Bone marrow (tissue), 2 donors: ENCODE results near the gene AURKAIP1.
"Not testable (repeated sequence)": the region's sequence is repeated elsewhere in the genome, so short reads cannot be mapped to it uniquely, and the experiment has no call there.

Experiments used
- DNase-seq, 2 donors: peaks; one replicate each; lab custom pipeline; 2025; lab: John Stamatoyannopoulos, UW

AURKAIP1 gene

DNA sequence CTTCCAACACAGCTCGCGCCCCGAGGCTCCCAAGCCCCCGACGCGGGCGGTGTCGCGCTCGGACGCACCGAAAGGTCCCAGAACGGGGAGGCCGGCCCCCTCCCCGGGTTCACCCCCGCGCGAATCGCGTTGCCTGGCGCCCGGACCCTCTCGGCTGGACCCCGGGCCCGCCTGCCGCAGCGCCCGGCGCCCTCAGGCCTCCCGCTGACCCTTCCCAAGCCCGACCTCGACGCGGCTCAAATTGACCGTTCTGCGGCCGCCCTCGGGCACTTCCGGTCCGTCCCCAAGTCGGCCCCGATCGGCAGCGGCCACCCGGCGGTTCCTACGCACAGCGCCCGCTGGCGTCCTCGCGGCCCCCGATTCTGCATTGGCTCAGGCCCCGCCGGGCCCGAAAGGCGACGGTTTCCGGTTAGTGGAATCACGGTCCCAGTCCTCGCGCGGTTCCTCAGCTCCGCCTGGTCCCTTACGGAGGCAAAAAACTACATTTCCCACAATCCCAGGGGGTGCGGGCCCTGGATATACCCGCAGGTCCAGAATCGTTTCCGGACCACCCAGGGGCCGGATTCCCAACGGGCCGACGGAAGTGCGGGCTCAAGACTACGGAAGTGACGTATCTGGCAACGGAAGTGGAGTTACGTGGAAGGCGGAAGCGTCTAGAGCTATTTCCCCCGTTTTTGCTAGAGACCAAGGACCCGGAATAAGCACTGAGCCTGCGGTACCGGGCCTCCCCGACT, at the start of gene AURKAIP1:
Gene AURKAIP1, minus strand, starts transcription at position 279 of the 734 bp plus-strand sequence. CDS start 451 bp downstream, outside the sequence.
- DNase-seq, result peak; percentile 90 to 99

DNA sequence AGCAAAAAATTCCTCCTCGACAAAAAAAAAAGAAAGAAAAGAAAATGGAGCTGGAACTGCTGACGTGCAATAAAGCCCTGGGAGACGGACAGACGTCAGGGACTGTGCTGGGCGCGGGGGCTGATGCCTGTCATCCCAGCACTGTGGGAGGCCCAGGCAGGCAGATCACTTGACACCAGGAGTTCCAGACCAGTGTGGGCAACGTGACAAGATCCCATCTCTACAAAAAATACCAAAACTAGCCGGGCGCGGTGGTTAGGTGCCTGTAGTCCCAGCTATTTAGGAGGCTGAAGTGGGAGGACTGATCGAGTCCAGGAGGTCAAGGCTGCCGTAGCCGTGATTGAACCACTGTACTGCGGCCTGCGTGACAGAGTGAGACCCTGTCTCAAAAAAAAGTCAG, 49.7 kb upstream of the AURKAIP1 start:
- no peak for DNase-seq

DNA sequence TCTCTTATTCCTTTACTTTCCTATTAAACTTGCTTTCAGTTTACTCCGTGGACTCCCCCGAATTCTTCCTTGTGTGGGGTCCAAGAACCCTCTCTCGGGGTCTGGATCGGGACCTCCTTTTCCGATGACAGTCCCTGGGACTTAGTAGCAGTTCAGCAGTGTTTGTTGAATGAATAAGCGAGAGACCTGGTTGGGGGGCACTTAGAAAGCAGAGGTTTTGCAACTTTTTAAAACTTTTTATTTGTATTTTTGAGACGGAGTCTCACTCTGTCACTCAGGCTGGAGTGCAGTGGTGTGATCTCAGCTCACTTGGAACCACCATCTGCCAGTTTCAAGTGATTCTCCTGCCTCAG, 48.2 kb upstream of the AURKAIP1 start:
- no peak for DNase-seq

DNA sequence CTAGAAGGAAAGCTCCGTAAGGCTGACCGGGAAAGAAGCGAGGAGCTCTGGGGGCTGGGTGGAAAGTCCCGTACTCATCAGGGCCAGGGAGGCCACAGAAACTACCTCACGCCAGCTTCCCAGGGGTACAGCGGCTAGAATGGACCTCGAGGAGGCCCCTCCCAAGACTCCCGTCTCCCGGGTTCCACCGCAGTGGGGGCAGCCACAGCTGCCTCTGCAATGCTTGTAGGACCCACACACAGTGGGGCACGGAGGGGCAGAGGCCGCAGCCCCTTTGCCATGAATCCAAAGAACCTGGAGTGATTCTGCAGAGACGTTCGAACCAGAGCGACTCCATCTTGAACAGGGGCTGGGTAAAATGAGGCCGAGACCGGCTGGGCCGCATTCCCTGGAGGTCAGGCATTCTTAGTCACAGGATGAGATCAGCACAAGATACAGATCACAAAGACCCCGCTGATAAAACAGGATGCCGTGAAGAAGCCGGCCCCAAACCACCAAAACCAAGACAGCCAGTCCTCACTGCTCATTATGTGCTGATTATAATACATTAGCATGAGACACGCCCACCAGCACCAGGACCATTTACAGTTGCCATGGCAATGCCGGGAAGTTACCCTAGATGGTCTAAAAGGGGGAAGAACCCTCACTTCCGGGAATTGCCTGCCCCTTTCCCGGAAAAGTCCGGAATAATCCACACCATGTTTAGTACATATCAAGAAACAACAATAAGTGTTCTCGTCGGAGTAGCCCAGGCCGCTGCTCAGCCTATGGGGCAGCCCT, 47.6 kb upstream of the AURKAIP1 start:
- no peak for DNase-seq

DNA sequence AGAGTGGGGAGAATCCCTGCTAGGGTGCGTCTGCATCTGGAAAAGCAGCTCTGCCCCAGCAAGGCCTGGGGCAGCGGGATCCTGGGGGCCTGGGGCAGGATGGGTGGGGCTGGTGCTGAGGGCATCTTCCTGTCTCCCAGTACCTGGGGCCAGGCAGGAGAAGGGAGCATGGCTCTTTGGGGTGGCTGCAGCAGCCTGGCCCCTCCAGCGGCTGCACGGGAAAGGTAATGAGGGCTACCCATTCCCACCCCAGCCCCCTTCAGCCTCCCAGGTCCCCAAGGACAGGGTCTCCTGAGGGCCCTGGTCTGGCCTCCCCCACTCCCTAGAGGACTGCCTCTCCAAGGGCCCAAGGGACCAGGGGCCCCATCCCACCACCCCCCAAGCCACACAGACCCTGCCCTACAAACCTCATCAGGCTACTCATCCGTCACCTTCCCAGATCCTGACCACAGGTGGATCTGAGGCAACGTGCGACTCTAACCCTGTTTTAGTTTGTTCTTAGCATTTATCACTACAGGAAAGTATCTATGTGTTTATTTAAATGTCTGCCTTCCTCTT, 47.0 kb upstream of the AURKAIP1 start:
- DNase-seq, result no peak

DNA sequence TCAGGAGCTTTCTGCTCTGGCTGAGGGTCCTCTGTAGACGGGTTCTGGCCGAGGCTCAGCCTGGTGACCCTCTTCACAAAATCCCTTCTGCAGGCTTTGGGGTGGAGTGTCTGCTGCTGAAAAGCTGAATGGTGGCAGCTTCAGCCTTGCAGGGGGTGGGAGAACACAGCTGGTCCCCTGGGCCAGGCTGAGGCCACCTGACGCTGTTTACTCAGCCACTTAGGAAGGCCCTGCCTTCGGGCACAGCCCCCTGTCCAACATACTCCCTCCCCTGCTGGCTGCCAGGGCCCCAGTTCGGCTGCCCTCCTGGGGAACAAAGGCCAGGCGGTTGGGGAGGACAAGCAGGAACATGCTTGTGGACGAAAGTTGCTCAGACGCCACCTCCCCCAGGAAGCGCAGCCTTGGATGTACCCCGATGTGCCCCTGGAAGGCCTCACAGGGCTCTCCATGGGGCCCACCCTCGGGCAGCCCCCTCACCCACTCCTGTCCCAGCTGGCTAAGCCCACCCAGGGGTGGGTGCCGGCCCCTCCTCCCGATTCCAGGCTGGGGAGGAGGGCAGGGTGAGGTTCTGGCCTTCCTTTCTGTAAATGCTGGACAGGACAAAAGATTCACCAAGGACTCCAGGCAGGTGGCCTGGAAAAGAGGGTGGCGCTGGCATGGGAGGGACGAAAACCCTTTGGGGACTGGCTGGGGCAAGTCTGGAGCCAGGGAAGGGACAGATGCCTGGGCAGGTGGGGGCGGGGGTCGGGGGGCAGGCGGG, 46.3 kb upstream of the AURKAIP1 start, which contains the start of gene ANKRD65:
Gene ANKRD65, minus strand, starts transcription at position 130 of the 760 bp plus-strand sequence. CDS start 271 bp downstream, outside the sequence.
- DNase-seq, result no peak

DNA sequence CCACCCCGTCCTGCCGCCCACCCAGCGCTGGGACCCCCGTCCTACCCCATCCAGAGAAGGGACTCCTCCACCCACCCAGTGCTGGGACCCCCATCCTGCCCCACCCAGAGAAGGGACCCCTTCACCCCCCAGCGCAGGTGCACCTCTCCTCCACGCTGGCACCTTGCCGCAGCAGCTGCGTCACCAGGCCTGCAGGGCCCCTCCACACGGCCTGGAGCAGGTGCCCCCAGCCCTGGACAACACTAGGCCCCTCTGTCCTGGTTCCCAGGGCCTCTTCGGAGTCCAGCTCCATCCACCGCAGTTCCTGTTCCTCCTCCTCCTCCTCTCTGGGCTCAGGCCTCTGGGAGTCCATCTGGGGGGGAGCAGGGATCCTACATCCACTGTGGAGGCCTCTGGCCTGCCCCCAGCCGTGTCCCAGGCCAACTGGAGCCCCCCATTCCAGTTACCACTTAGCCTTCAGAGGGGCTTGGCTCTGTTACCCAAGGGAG, 45.7 kb upstream of the AURKAIP1 start:
- DNase-seq, result no peak

DNA sequence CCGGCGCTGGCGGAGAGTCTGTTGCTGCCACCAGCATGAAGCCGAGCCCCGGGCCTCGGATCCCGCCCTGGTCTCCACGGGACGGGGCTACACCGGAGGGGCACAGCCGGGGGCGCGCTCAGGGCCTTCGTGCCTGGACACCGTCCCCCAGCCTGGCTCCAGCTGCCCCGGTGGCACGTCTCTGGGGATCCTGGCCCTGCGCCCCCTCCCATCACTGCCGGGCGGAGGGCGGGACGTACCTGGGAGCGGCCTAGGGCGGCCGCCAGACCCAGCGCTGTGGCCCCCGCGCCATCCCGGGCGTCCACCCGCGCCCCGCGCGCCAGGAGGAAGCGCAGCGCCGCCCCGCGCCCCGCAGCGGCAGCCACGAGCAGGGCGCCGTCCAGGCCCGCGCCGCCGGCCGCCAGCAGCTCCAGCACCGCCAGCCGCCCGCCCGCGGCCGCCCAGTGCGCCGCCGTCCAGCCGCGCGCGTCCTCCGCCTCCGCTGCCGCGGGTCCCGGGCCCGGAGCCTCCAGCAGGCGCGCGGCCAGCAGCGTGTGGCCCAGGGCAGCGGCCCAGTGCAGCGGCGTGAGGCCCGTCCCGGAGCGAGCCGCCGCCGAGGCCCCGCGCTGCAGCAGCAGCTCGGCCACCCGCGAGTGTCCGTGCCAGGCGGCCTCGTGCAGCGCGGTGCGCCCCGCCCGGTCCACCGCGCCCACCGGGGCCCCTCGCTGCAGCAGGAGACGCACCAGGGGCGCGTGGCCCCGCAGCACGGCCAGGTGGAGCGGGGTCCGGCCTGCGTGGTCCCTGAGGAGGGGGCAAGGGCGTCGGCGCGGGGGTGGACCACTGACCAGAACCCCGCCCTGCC, 45.0 kb upstream of the AURKAIP1 start:
- DNase-seq, result no peak

DNA sequence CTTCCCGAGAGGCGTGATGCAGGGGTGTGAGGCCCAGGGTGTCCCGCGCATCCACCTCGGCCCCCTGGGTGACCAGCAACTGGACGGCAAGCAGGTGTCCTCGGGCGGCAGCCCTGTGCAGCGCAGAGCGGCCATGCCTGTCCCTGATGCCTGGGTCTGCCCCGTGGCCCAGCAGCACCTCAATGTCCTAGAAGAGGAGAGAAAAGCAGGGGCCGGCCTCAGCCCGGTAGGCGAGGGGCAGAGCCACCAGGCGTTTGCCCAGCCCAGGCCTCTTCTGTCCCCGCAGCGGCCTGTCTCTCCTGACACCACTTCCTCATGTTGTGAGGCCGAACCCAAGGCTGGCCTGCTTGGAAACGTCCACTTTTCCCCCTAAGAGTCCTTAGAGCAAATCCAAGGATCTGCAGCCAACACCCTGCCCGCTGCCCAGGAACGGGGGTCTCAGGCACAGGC, 44.4 kb upstream of the AURKAIP1 start:
- no peak for DNase-seq

DNA sequence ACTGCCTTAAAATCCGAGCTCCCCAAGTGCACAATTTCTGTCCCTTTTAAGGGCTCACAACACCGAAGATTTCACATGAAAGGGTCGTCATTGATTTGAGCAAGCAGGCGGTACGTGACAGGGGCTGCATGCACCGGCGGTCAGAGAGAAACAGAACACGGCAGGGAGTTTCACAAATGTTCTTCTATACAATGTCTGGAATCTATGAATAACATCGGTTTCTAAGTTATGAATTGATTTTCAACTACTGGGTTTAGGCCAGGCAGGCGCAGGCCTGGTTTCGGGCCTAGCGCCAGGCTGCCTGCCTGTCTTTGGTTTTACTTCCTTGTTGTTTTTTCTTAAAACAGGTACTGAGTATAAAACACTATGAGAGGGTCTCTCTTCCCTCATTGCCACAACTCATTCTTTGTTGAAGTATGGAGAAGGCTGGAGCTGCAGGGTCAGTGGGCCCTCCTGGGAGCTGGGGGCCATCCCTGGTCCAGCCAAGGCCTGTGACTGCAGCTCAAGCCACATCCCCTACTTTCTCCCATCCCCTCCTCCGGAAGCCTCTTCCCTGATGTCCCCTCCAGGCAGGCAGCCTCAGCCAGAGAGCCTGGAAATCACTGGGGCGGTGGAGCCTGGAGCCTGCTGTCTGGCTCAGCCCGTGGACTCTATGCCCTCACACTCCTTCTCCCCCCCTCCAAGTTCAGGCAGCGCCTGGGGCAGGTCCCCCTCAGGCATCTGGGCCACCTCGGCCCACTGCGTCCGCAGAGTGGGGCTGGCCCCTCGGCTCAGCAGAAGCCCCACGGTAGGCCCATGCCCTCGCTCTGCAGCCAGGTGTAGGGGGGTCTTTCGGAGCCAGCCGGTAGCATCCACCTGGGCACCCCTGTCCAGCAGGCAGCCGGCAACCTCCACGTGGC, 43.7 kb upstream of the AURKAIP1 start:
- DNase-seq, result no peak

DNA sequence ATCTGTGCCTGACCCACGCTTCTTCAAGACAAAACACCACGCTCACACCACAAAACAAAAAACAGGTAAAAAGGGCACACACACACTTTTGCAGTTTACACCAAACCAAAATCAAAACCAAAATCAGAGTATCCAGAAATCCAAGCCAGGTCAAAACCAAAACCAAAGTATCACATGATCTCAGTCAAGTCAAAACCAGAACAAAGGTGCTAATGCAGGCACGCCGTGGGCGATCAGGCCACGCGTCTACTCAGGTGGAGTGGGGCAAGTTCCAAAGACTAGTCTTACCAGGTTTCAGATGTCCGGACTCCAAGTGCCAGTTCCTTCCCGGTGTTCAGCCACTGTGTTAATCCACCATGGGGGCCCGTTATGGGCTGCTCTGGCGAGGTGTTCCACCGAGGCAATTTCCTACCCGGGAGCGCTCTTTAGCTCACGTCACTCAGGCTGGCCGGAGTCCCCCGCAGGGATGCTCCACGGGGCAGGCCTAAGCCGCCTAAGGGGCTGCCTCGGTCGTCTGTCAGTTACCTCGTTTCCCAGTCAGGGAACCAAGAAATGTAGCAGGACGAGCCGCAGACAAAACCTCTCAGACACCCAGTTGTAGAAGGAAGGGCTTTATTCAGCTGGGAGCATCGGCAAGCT, 42.9 kb upstream of the AURKAIP1 start:
- not testable (repeated sequence) for DNase-seq

DNA sequence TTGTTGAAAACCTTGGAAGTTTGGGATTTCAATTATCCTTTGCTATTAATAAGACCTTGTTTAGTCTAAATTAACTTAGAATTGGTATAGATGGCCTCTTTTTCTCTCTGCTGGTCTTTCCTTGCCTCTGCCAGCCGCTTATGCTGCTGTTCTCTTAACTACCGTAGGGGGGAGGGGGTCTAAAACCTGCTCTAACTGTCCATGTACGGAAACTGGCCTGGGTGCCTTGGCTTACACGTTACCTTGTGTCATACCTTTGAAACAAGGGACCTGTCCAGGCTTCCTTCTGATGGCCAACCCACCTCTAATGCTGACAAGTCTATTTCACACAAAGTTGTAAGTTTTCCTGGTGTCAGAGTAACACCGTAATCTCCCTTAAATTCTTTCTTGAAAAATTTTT, 42.4 kb upstream of the AURKAIP1 start:
- not testable (repeated sequence) for DNase-seq

DNA sequence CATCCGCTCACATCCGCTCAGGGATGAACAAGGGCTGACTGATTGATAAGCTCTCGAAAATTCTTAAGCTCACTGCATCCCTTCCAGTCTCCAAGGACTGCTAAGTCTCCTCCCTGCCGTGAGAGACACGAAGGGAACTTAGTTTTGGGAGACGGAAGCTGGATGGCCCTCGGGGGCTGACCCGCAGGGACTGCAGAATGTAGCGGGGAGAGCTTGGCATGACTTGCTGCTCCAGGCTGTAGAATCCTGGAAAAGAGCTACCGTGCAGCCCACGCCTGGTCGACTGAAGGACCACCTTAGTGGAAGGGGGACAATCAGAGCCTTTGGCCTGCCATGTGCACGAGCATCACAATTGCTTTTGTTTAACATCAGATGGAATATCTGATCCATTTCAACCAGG, 40.7 kb upstream of the AURKAIP1 start:
- DNase-seq, result no peak

DNA sequence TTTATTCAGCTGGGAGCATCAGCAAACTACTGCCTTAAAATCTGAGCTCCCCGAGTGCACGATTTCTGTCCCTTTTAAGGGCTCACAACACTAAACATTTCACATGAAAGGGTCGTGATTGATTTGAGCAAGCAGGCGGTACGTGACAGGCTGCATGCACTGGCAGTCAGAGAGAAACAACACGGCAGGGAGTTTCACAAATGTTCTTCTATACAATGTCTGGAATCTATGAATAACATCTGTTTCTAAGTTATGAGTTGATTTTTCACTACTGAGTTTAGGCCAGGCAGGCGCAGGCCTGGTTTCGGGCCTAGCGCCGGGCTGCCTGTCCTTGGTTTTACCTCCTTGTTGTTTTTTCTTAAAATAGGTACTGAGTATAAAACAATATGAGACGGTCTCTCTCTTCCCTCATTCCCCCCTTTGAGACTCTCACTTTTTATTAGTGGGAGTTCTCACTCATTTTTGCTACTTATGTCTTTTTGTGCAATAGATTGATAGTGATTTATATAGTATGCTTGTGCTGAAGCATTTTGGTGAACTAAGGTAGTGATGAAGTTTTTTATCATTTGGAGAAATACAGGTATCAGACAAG, 37.4 kb upstream of the AURKAIP1 start:
- not testable (repeated sequence) for DNase-seq

DNA sequence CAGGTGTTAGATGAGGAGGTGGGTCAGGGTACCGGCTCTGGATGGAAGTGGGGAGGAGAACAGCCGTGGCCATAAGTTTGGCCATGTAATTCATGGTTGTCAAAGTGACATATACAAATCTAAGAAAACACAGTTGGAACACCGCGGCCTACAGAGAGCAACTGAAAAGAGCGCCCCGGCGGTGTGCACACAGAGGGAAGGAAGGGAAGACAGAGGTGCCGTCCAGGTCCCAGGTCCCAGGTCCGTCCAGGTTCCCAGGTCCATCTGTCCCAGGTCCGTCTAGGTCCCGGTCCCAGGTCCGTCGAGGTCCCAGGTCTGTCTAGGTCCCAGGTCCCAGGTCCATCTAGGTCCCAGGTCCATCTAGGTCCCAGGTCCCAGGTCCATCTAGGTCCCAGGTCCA, 36.6 kb upstream of the AURKAIP1 start:
- no peak for DNase-seq

DNA sequence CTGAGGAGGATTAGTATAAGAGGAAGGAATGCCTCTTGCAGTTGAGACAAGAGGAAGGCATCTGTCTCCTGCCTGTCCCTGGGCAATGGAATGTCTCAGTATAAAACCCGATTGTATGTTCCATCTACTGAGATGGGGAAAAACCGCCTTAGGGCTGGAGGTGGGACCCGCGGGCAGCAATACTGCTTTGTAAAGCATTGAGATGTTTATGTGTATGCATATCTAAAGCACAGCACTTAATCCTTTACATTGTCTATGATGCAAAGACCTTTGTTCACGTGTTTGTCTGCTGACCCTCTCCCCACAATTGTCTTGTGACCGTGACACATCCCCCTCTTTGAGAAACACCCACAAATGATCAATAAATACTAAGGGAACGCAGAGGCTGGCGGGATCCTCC, 35.2 kb upstream of the AURKAIP1 start:
- DNase-seq, result not testable (repeated sequence)

DNA sequence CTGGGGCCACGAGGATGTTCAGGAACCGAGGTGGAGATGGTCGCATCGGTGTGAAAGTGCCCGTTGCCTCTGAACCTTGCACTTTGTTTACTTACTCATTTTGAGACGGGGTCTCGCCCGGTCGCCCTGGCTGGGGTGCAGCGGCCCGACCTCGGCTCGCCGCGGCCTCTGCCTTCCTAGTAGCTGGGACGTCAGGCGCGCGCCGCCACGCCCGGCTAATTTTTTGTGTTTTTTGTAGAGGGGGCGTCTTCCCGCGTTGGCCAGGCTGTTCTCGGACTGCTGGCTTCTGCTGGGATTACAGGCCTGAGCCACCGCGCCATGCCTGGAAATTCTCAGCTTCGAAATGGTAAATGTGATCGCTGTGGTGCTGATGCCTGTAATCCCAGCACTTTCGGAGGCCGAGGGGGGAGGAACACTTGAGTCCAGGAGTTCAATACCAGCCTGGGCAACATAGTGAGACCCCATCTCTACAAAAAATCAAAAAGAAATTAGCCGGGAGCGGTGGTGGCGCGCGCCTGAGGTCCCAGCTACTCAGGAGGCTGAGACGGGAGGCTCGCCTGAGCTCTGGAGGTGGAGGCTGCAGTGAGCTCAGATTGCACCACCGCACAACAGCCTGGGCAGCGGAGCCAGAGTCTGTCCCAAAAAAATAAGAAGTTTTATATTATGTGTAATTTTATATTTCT, 32.8 kb upstream of the AURKAIP1 start:
- DNase-seq, result no peak

DNA sequence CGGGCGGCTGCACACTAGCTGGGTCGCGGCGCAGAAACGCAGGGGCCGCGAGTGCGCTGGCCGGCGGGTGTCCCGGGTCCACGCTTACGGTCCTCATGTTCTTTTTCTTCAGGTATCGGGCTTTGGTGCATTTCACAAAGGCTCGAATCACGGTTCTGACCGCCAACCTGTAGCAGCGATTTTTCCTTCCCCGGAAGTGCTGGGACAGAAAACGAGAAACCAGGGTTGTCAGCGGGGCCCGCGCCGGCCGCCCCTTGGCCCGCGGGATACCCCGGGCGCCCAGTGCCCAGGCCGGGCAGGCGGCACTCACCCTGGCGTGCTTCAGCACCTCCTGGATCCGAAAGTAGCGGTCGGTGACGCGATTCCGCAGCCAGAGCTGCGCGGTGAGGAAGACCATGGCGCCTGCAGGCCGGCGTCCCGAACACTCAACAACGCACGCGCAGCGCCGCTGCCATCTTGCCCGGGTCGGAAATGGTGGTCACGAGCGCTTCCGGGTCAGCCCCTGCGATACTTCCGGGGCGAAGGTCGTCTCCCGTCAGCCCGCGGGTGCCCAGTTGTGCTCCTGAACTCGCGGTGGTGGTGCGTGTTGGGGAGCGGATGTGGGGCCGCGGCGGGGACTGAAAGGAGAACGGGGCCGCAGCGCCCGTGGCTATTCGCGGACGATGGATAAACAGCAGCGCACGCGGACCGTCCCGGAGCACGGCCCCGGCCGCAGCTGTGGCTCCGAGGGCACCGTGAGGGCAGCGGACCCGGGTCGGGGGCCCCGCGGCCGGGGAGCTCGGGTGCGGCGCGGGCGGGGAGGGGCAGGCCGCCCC, 32.0 kb upstream of the AURKAIP1 start, which contains the start of gene MRPL20:
Gene MRPL20, minus strand, starts transcription at position 473 of the 815 bp plus-strand sequence. Its CDS starts 76 bp downstream, at position 397.
- DNase-seq, result peak; percentile 76 to 80
